Gastroesophageal sphincter (tissue), 3 donors: ENCODE data around the gene TIMMDC1.

ENCODE experiments used
- EP300 ChIP-seq: sonication (generic); formaldehyde crosslinking; IDR thresholded peaks from one replicate; pipeline ENCODE4 v1.6.1; 2017; ENCODE audit warnings: antibody characterized with exemption, mild to moderate bottlenecking
- POLR2A ChIP-seq, 2 donors: fragments of 450-650 bp; IDR thresholded peaks; one replicate each; pipeline ENCODE4 v1.6.1; 2017; ENCODE audit warnings: antibody characterized with exemption in 2 of 2, mild to moderate bottlenecking in 2 of 2, moderate library complexity in 1 of 2
- TF ChIP-seq, protein P1 (sequence below), 4 experiments: fragments of 200-600 bp in 2 of 4; fragments of 450-650 bp in 2 of 4; sonication (generic) in 1 of 4; IDR thresholded peaks; one replicate each; pipeline ENCODE4 v1.5.1; 2017 to 2019; ENCODE audit warnings: antibody characterized with exemption in 4 of 4, mild to moderate bottlenecking in 2 of 4, moderate library complexity in 2 of 4

DNA sequence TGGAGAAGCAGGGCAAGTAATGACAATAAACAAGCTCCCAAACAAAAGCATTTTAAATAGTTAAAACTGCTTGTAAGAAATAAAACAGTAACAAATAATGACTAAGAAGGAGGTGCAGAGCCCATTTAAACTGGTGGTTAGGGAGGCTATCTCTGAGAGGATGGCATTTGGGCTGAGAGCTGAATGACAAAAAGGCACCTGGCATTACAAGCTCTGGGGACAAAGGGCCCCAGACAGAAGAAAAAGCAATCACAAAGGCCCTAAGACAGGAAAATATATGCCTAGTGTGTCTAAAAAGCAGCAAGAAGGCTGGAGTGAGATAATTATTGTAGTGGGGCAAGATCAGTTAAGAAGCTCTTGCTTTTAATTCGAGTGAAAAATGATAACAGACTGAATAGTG lies 44.5 kb upstream of the TIMMDC1 start:
- TF ChIP-seq, protein P1, sequence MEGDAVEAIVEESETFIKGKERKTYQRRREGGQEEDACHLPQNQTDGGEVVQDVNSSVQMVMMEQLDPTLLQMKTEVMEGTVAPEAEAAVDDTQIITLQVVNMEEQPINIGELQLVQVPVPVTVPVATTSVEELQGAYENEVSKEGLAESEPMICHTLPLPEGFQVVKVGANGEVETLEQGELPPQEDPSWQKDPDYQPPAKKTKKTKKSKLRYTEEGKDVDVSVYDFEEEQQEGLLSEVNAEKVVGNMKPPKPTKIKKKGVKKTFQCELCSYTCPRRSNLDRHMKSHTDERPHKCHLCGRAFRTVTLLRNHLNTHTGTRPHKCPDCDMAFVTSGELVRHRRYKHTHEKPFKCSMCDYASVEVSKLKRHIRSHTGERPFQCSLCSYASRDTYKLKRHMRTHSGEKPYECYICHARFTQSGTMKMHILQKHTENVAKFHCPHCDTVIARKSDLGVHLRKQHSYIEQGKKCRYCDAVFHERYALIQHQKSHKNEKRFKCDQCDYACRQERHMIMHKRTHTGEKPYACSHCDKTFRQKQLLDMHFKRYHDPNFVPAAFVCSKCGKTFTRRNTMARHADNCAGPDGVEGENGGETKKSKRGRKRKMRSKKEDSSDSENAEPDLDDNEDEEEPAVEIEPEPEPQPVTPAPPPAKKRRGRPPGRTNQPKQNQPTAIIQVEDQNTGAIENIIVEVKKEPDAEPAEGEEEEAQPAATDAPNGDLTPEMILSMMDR (IDR thresholded peaks at IDR 0.05), result no peak
- TF ChIP-seq EP300 (no peak), POLR2A (IDR thresholded peaks at IDR 0.05) (no peak)
